GM12891 (cell line): Measurements from ENCODE around the gene GRIK1.

Experiments used
- PAX5 ChIP-seq: IDR thresholded peaks from 2 replicates; pipeline ENCODE4 v1.6.1; 2011; ENCODE audit warnings: low read length, moderate library complexity, mild to moderate bottlenecking; ENCODE audit not compliant: insufficient read depth, severe bottlenecking
- POLR2A ChIP-seq: IDR thresholded peaks from 2 replicates; pipeline ENCODE4 v1.6.1; 2011; ENCODE audit warnings: low read depth, low read length, control low read depth
- POLR2AphosphoS5 ChIP-seq: IDR thresholded peaks from 2 replicates; pipeline ENCODE4 v1.6.1; 2011; ENCODE audit warnings: low read depth, low read length, control low read depth
- POU2F2 ChIP-seq: IDR thresholded peaks from 2 replicates; pipeline ENCODE4 v1.6.1; 2011; ENCODE audit warnings: low read depth, mild to moderate bottlenecking, control low read depth, low read length, moderate library complexity
- SPI1 ChIP-seq: IDR thresholded peaks from 2 replicates; pipeline ENCODE4 v1.6.1; 2011; ENCODE audit warnings: low read depth, low read length, control low read depth
- TAF1 ChIP-seq: IDR thresholded peaks from 2 replicates; pipeline ENCODE4 v1.6.1; 2011; ENCODE audit warnings: low read depth, low read length, control low read depth

DNA sequence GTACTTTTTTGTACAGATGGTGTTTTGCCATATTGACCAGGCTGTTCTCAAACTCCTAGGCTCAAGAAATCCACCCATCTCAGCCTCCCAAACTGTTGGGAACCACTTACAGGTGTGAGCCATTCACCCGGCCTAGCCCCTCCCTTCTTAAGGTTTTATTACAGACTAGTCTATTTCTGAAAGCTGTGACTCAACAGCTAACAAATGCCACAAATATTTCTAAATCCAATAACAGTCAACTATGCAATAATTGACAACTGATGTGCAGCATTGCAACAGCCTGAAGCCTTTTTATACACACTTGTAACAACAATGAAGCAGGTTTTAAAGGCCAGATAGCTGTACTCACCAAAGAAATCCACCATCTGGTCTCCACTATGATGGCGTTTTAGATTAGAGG is 51.4 kb downstream of the GRIK1 start:
- no peak for TF ChIP-seq TAF1
- TF ChIP-seq POLR2AphosphoS5, result no peak
- no peak for TF ChIP-seq POLR2A
- no peak for TF ChIP-seq PAX5
- TF ChIP-seq POU2F2, result no peak
- no peak for TF ChIP-seq SPI1
